NCI-H524 (cell line): Measurements from ENCODE around the gene PTMS.

ENCODE experiments used
- DNase-seq, 2 experiments: peaks; one replicate each; lab custom pipeline; 2025; lab: John Stamatoyannopoulos, UW

PTMS gene

DNA sequence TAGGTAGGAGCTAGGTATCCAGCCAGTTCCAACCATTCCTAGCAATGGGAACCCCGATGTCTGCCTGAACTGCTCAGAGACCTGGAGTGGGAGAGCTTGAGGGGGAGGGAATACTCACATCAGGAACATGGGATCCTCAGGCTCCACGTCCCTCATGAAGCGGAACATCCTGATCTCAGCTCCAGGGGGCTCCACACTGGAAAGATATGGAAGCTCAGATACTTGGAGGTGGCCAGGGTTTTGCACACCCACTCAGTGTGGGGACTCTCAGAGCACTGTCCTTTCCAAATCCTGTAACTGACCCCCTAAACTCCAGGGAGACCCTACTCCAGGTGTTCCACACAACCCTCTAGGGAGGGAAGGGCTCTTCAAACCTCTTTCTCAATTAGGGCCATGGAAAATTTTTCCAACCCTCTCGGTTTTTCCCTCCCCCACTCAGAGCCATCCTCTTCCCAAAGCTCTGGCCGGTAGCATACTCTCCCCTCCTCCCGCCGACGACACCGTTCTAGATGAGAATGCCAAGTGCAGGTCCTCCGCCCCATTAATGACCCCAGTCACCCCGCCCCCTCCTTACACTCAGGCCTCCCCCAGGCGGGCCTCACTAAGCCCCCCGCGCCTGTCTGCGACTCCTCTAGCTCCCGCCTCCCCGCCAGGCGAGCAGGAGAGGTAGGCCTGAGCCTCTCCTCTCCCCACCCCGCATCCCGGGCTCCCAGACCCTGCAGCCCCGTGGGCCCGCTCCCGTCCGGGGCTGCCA is 13.8 kb upstream of the PTMS start:
- DNase-seq: peak; percentile 33 to 58

DNA sequence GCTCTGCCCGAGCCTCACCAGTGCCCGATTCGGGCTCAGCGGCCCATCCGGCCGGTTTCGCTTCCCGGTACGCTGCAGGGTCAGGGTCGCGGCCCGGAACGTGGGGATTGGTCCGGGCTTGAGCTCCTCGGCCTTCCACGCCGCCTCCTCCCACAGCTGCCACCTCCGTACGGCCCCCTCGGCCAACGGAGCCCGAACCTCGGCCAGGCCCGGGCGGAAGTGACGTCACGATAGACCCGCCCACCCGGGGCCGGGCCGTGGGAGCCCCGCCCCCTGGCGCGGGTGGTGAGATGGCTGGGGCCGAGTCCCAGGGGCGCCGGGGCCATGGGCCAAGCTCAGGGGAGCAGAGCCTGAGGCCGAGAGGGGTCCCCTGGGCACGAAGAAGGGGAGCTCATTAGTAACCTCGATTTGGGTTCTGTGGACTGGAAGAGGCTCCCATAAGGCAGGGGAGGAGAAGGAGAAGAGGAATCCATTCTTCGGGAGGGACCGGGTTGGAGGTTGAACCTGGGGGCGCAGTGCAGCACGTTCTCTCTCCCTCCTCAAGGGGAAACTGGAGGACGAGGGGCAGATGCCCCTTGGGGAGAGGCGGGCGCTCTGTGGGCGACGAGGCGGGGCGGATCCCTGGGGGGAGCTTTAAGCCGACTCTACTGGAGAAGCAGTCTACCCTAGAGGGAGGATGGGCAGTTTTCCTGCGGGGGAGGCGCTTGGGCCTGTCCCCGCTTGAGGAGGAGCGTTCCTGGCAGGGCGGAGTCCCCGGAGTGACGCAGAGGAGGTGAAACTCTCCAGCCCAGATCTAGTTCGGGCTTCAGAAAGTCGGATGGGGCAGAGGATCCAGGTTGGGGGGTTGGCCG is 13.0 kb upstream of the PTMS start, which contains the start of gene MLF2:
Gene MLF2, minus strand, starts transcription at position 221 of the 851 bp plus-strand sequence. CDS start 807 bp downstream, outside the sequence.
- DNase-seq: peak; percentile 96 to 98

DNA sequence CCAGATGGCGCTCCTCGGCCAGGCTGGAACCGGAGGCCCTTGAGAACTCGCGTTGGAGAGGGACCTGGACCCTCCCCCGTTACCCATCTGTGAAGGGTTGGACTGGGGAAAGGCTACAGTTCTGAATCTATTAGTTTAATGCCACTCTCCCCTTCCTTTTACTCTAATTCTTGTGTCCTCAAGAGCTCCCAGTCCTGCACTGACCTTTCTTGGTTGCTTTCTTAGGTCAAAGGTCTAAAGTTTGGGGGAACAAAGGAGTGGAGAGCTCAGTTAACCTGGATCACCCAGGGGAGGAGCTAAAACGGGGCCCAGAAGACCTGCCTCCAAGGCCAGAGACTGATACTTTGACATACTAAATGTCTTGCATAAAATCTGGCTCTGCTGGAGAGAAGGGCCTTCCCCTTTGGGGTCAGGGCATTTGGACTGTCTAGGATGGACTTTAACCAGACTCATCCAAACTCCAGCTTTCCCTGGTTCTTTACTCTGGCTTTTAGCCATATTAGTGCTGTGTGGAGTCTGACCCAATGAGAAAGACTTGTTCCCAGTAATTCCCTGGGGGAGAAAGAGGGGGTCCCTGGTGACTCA is 12.3 kb upstream of the PTMS start:
- no peak for DNase-seq

DNA sequence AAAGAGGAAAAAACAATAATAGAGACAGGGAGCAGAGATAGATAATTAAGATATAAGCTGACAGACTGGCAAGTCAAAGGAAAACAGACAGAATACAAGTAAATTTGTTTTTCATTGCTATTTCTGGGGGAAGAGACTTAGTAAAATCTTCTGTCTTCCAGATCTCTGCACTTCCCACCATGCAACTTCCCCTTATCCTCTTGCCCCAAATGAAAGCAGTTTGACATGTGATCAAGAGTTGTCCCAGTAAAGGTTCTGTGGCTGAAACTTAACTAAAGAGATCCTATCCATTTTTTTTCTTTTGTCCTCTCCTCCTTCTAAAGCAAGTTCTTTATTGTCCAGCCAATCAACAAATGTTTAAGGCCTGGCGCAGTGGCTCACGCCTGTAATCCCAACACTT is 11.8 kb upstream of the PTMS start:
- DNase-seq: no peak

DNA sequence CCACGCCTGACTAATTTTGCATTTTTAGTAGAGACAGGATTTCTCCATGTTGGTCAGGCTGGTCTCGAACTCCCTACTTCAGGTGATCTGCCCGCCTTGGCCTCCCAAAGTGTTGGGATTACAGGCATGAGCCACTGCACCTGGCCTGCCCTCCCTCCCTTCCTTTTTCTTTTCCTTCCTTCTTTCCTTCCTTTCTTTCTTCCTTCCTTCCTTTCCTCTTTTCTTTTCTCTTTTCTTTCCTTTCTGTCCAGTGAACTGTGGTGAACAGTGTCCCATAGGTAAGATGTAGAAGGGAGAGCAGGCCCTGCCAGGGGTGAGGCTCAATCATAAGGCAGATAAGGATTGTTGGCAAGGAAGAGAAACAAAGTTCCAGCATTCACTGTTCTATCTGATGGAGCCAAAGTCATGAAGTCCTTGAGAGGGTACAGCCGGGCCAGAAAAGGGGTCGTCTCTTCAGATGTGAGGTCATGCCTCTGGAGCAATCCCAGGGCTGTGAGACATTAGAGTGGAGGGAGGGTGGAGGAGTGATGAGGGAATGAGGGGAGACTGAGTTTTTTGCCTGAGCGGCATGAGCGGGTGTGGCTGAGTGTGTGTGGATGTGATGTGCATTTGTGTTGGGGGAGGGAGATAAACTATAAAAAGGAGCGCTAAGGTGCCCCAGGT is 9.0 kb upstream of the PTMS start:
- DNase-seq: no peak

DNA sequence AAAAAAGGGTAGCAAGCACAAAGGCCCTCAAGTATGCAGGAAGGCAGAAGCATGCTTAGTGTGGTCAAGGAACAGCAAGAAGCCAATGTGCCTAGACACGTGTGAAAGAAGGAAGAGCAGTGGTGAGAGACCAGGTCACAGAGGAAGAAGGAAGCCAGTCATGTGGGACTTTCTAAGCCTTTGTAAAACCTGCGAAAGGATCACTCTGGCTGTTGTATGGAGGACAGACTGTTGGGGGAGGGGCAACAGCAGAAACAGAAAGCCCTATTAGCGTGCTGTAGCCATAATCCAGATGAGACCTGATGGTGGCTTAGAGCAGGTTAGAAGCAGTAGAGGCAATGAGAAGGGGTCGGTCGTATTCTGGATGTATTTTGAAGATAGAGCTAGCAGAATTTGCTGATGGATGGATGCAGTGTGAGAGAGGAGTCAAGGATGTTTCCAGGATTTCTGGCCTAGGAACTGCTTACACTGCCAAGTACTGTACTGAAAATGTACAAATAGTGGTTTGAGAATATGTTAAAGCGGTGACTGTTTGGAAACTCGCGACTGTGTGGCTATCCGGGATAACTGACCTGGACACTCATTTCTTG is 7.6 kb upstream of the PTMS start:
- peak; percentile 11 to 49 for DNase-seq

DNA sequence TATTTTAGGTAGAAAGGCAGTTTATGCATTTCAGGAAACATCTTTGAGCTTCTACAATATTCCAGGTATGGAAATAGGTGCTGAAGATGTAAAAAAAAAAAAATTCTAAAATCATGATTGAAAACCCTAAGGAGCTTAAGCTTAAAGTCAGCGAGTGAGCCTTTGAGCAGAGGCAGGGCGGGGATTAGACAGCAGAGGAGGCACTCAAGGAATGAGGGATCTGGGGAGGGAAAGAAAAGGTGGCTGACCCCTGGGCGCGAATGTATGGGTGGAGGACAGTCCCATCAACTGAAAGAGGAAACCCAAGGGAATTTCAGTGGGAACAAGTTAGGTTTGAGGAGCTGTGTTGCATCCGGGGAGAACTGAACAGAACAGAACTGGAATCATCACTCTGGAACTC is 6.4 kb upstream of the PTMS start:
- no peak for DNase-seq

DNA sequence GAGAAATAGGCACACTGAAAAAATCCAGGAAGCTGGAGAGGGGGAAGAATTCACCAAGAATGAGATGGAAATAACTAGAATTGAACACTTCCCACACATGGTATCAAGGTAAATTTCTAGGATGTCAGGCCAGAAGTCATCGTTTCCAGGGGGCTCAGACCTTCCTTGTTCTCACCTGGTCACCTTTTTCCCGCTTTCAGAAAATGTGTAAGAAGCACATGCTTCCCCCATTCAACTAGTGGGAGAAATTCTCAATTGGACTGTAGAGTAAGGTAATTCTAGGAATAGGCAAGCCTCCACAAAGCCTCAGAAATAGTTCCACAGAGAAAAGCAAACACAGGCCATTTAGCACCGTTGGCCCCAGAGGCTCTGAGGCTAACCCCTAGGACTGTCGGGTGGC is 2.8 kb upstream of the PTMS start:
- DNase-seq: no peak

DNA sequence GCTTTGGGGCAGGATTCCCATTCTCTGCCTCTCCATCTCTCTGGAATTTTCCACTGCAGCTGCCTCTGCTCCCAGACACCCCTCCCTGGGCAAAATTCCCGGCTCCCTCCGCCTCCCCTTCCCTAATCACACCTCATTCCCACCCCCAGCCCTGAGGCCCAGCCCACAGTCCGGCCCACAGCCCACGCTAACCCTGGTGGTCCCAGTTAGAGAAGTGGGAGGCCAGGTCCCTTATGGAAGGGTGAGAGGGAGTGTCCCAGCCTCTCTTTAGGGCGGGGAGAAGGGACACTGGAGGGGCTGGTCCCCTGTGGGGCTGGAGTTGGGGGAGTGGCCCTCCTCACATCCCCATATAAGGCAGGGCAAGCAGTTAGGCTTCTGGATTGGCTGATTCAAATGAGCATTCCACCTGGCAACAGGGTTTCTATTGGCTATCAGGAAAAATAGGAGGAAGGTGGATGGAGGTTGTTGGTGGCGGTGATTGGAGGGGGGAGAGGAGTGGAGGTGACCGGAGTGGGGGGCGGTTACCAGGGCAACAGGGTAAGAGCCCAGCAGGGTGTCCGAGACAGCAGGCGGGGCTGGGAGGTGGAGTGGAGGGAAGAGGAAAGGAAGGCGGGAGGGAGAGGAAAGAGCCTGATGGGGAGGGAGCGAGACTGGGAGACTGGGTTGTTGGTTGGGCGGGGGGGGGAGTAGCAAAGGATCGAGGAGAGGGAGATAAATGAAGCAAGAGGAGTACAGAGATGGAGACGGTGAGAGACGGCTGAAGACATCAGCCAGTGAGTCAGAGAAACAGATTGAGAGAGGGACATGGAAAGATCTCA is 1.9 kb upstream of the PTMS start:
- peak; percentile 99 for DNase-seq

DNA sequence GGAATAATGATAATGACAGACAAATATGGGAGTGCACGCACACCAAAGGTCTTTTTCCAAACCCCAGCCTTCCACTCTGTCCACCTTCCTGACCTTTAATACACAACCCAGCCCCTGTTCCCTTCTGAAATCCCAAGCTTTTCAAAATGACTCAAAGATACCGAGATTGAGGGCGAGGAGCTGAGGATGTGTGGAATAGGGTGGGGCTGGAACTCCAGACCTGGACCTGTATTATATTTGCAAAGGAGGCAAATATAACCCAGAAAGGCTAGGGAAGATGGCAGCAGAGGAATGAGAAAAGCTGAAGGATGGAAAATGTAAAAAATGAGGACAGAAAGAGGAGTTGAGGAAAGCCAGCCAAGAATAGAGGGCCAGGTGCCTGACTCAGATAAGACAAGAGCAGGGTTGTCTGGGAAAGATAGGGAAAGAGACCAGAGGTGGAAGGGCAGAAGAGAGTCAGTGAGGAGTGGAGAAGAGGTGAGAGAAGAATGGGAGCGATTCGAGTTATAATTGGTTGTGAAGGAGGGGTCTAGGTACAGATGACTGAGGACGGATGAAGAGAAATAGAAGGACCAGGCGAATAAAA is 1.0 kb upstream of the PTMS start:
- DNase-seq: peak; percentile 31 to 47

DNA sequence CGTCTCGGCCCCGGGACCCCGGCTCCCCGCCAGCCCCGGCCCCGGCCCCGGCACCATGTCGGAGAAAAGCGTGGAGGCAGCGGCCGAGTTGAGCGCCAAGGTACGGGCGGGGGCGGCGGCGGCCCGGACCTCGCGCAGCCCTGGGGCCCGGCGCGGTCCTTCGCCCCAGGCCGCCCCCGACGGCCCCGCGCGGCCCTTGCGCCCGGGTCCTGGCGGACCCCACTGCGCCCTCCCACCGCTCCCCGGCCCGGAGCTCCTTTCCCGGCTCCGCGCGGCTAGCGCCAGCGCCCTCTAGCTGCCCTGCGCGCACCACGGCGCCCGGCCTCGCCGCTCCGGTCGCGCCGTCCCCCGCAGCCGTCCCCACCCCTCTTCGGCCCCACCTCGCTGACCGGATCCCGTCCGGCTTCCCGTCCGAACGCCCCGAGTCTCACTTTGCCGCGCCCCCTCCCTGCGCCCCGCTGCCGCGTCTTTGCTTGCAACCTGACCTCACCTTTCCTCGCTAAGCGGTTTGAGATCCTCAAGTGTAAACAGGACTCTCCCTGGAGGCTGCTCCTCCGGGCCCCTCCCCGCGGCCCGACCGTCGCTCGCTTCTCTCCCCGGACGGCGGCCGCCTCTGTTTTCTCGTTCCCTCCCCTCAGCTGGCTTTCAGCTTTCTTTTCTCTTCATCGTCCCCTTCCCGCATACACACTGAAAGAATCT is 637 bp downstream of the PTMS start:
- DNase-seq: peak; percentile 5 to 44

DNA sequence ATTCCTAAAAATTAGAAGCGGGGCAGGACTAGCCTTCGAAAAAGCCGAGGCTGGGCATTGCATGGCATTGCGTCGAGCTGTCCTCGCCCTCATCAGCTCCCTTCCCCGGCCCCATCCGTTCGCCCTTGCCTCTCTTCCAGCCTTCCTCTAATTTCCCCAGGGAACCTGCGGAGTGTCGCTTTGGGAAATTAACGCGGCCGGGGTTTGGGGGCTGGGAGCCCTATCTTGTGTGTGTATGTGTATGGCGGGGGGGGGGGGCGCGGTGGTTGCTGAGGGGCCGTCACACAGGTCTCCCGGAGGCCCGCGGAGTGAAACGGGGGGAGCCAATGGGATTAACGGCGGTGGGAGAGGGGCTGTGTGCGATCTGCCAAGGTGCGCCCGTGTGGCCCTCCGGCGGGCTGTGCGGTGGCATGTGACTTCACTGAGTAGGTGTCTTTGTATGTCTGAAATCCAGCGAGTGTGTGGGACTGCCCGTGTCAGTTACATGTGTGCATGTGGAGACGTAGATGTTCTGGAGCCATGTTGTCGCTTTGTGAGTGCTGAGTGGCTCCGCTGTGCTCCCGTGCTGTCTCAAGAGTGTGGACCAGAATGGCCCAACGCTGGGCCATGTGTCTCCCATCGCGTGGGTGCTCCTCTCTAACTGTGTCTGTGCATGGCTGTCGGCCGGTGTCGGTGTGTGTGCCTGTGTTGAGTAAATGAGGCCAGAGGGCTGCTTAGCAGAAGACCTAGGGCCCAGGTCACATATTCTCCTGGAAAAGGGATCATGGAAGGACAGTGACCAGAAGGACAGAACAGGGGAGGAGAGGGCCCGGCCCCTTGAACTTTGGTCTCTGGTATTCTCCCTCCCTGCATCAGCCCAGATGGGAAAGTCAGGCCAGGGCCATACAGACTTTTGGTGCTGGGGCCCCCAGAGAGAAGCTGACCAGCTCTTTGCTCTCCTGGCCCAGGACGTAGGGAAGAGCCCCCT is 1.5 kb downstream of the PTMS start:
- peak; percentile 2 to 43 for DNase-seq

DNA sequence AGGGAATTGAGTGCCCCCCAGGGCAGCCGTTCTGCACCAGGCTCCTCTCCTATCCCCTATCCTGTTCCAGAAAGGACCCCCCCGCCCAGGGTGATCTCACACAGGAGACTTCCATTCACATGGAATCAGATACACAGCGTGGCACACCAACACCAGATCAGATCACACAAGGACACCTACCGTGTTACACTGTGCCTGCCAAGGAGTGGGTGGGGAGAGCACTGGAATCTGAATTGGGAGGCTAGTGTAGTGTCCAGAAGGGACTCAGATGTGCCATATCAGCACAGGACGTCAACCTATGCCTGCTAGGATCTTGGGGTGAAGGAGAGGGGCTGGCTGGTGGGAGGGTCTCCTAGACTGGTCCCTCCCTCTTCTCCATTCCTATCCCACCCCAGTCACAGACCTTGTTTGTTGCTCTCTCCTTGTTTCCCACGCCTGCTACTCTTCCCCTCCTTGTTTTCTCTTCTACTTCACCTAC is 2.3 kb downstream of the PTMS start:
- peak in 1 of 2 experiments; percentile 72 for DNase-seq

DNA sequence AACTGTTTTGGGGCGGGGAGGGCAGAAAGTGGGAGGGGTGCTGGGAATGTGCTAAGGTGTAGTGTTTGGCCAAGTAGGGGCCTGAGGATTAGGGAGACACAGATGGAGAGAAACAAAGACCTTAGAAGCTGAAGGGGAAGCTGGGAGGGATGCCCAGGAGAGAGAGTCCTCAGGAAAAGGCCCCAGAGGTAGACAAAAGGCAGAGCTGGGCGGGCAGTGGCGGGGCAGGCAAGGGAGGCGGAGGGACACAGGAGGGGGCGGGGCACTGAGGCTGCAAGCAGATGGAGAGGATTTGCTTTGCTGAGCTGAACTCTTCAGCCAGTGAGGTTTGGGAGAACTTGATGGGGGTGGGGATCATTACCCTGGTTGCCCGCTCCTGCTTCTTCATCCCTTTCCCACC is 2.8 kb downstream of the PTMS start:
- peak; percentile 90 to 91 for DNase-seq

DNA sequence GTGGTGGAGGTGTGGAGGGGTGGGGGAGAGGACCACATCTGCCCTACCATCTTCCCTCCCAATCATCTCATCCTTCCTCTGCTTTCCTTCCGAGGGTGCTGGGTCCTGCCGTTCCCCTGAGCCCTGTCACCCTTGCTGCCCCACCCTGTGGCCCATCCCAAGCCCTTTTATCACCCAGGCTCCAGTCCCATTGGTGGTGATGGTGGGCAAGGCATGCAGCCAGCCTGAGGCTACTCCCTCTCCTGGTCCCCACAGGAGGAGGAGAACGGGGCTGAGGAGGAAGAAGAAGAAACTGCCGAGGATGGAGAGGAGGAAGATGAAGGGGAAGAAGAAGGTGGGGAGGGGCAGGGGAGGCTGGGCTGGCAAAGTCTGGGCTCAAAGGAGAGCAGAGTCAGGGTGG is 3.5 kb downstream of the PTMS start:
- no peak for DNase-seq

DNA sequence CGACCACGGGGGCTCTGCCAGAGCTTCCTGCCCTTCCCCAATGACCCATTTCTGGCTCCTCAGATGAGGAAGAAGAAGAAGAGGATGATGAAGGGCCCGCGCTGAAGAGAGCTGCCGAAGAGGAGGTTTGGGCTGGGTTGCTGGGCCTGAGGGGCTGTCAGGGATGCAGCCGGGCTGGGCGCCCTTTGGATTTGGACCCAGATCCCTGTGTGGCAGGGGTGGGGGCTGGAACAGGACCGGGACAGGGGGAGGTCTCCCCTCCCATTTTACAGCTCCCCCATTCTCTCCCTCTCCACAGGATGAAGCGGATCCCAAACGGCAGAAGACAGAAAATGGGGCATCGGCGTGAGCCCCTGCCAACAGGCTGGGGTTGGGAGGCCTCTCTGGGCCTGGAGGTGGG is 3.9 kb downstream of the PTMS start:
- DNase-seq: no peak

DNA sequence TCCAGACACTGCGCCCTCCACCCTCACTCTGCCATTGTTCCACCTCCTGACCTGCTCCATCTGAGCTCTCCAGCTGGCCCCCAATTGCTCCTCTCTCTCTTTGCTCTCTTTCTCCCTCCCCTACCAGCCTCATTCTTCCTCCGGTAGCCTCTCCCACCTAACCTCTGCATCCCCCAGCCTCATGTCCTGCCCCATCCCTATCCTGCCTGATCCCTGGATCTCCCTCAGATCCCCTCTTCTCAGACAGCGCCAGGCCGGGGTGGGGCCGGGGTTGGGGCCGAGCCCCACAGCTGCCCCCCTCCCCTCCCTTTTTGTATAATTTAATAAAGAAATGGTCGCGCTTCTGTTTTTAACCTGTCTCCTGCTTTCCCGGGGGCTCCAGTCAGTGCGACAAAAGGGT is 4.4 kb downstream of the PTMS start:
- DNase-seq: no peak

DNA sequence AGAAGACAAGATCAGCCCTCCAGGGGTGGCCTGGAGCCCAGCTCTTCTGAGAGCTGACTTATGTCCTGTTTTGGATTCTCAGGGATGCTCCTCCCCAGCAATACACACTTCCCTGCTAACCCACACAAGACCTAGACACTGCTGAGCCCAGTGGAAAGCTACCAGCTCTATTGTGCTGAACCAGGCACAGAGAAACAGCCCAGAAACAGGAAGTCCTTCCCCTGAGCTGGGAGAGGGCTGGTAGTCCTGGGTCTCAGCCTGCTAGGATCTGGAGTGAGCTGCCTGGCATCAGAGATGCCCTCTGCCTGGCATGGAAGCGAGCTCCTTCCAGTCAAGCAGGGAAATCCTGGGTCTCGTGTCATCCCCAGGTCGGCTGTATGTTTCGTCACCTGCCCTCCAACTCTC is 4.9 kb downstream of the PTMS start:
- DNase-seq: no peak
